K562 (cell line): ENCODE measurements around the gene CLEC3A.

ENCODE experiments used
- CREB3L1 ChIP-seq: fragments of 450-650 bp; IDR thresholded peaks from 2 replicates; pipeline ENCODE4 v1.6.1; 2014; ENCODE audit warnings: low read depth, mild to moderate bottlenecking, moderate library complexity, borderline replicate concordance
- CTCF ChIP-seq, 3 experiments: IDR thresholded peaks in 2 of 3; conservative IDR thresholded peaks in 1 of 3; 2 replicates each; pipeline ENCODE4 v1.5.1; 2011 to 2012; ENCODE audit warnings: low read length in 3 of 3, mild to moderate bottlenecking in 3 of 3, control low read depth in 2 of 3, improper control_type of control experiment in 1 of 3, inconsistent platforms in 1 of 3, low read depth in 1 of 3, mixed read lengths in 1 of 3, moderate library complexity in 1 of 3; ENCODE audit not compliant: insufficient read depth in 2 of 3
- POLR2A ChIP-seq: fragments of 450-650 bp; conservative IDR thresholded peaks from 2 replicates; pipeline ENCODE4 v1.6.1; 2016
- RCOR1 ChIP-seq, 2 experiments: IDR thresholded peaks; 2 replicates each; pipeline ENCODE4 v1.6.1; 2012; ENCODE audit warnings: low read depth in 2 of 2, low read length in 2 of 2, borderline replicate concordance in 1 of 2, improper control_type of control experiment in 1 of 2
- REST ChIP-seq, 2 experiments: fragments of 450-650 bp; formaldehyde crosslinking in 1 of 2; IDR thresholded peaks; 2 replicates each; pipeline versions ENCODE4 v1.4.0 to v1.6.1; 2014 to 2020; ENCODE audit warnings: mild to moderate bottlenecking in 2 of 2, borderline replicate concordance in 1 of 2, low read depth in 1 of 2
- TBP ChIP-seq: optimal IDR thresholded peaks from 2 replicates; pipeline ENCODE3; 2011; ENCODE audit warnings: low read depth, low read length, improper control_type of control experiment
- ZBED1 ChIP-seq: IDR thresholded peaks from 2 replicates; pipeline ENCODE4 v1.6.1; 2014
- ZBTB11 ChIP-seq, 3 experiments: fragments of 200-800 bp in 1 of 3; fragments of 250-450 bp in 1 of 3; fragments of 450-650 bp in 1 of 3; sonication (Bioruptor Pico) in 1 of 3; sonication (Bioruptor generic) in 1 of 3; formaldehyde crosslinking in 1 of 3; IDR thresholded peaks; 2 replicates each; pipeline versions ENCODE4 v1.6.1 to v1.8.0; 2016 to 2022; ENCODE audit warnings: mild to moderate bottlenecking in 2 of 3, missing genetic modification characterization in 2 of 3, missing compliant biosample characterization in 1 of 3, moderate library complexity in 1 of 3
- ZBTB43 ChIP-seq: sonication (generic); formaldehyde crosslinking; IDR thresholded peaks from 2 replicates; pipeline ENCODE4 v1.8.0; 2023; ENCODE audit warnings: mild to moderate bottlenecking, missing genetic modification reagents
- ZNF586 ChIP-seq: fragments of 450-650 bp; formaldehyde crosslinking; conservative IDR thresholded peaks from 2 replicates; pipeline ENCODE4 v1.4.0; 2020; ENCODE audit warnings: mild to moderate bottlenecking, moderate library complexity
- ZNF592 ChIP-seq: fragments of 450-650 bp; IDR thresholded peaks from 2 replicates; pipeline ENCODE4 v1.6.1; 2017; ENCODE audit warnings: antibody characterized with exemption, mild to moderate bottlenecking
- ZSCAN29 ChIP-seq: fragments of 450-650 bp; IDR thresholded peaks from 2 replicates; pipeline ENCODE4 v1.6.1; 2017

GRCh38 chr16:77974883-77975282 is 47.5 kb upstream of the CLEC3A start:
- no peak for TF ChIP-seq POLR2A
- no peak for TF ChIP-seq TBP
- no peak for TF ChIP-seq ZSCAN29
- no peak for TF ChIP-seq RCOR1 (IDR thresholded peaks at IDR 0.05; ENCODE audit: borderline replicate concordance in 1 of 2, low read depth in 2 of 2, low read length in 2 of 2)
- peak; percentile 89 for TF ChIP-seq REST (IDR thresholded peaks at IDR 0.05; ENCODE audit: borderline replicate concordance)
- no peak for TF ChIP-seq REST (CRISPR knock-in tag; IDR thresholded peaks at IDR 0.05; ENCODE audit: low read depth)
- no peak for TF ChIP-seq ZBTB11 (CRISPR knock-in tag; IDR thresholded peaks at IDR 0.05)
- TF ChIP-seq ZBED1 = no peak
- no peak for TF ChIP-seq CREB3L1
- no peak for TF ChIP-seq CTCF (IDR thresholded peaks at IDR 0.05 in 2 of 3, conservative IDR thresholded peaks at IDR 0.05 in 1 of 3; ENCODE audit: insufficient read depth in 2 of 3, low read depth in 1 of 3, low read length in 3 of 3)
- no peak for TF ChIP-seq ZNF592
- no peak for TF ChIP-seq ZBTB43
- TF ChIP-seq ZNF586 (CRISPR knock-in tag) = no peak
